Smooth muscle cell (in vitro differentiated cells): Measurements from ENCODE around the gene POLDIP3. TPM values are rescaled to one million over a fixed set of nuclear protein-coding genes. Genes with fewer than 3 reads are reported as not detected.
"Not testable (repeated sequence)": the region's sequence is repeated elsewhere in the genome, so short reads cannot be mapped to it uniquely, and the experiment has no call there.

ENCODE experiments used
- DNase-seq: peaks from one replicate; lab custom pipeline; 2025; ENCODE audit not compliant: unreplicated experiment; lab: John Stamatoyannopoulos, UW
- H2AFZ ChIP-seq: fragments of 200-600 bp; sonication (generic); 2 replicates; pipeline ENCODE4 v1.6.0; 2016; ENCODE audit warnings: antibody characterized with exemption, low read depth, mild to moderate bottlenecking
- H3F3A ChIP-seq: fragments of 200-600 bp; sonication (generic); 2 replicates; pipeline ENCODE4 v1.6.0; 2017; ENCODE audit warnings: antibody characterized with exemption, low read depth
- H3K27ac ChIP-seq: fragments of 200-600 bp; sonication (generic); 2 replicates; pipeline ENCODE4 v1.5.1; 2016; ENCODE audit warnings: low read depth, mild to moderate bottlenecking
- H3K27me3 ChIP-seq: fragments of 200-600 bp; sonication (generic); 2 replicates; pipeline ENCODE4 v1.6.1; 2016; ENCODE audit warnings: low read depth, mild to moderate bottlenecking
- H3K36me3 ChIP-seq: fragments of 200-600 bp; sonication (generic); 2 replicates; pipeline ENCODE4 v1.5.1; 2016; ENCODE audit warnings: low read depth
- H3K4me1 ChIP-seq: fragments of 200-600 bp; sonication (generic); 2 replicates; pipeline ENCODE4 v1.5.1; 2016; ENCODE audit warnings: low read depth
- H3K4me2 ChIP-seq: fragments of 200-600 bp; sonication (generic); 2 replicates; pipeline ENCODE4 v1.6.0; 2016; ENCODE audit warnings: mild to moderate bottlenecking
- H3K4me3 ChIP-seq: fragments of 200-600 bp; sonication (generic); 2 replicates; pipeline ENCODE4 v1.5.1; 2016; ENCODE audit warnings: mild to moderate bottlenecking
- H3K79me2 ChIP-seq: fragments of 200-600 bp; sonication (generic); 2 replicates; pipeline ENCODE4 v1.6.0; 2016; ENCODE audit warnings: low read depth, mild to moderate bottlenecking
- H3K9ac ChIP-seq: fragments of 200-600 bp; sonication (generic); 2 replicates; pipeline ENCODE4 v1.6.0; 2016; ENCODE audit warnings: low read depth
- H3K9me3 ChIP-seq: fragments of 200-600 bp; sonication (generic); replicated peaks from 2 replicates; pipeline ENCODE4 v1.5.1; 2016; ENCODE audit warnings: low read depth
- H4K20me1 ChIP-seq: fragments of 200-600 bp; sonication (generic); 2 replicates; pipeline ENCODE4 v1.6.0; 2016; ENCODE audit warnings: low read depth
- WGBS: methylation state at CpG from one replicate; pipeline ENCODE4 v1.1.7; 2016; ENCODE audit warnings: low lambda C conversion rate; 5-methylcytosine and 5-hydroxymethylcytosine counted together
- polyA plus RNA-seq: library from polyadenylated mRNA; unstranded; fragments of >200 nt; fragmentation: Nextera tagmentation; extraction: Ambion mirVana; gene quantifications from 2 replicates; pipeline ENCODE4 v1.2.1, GENCODE V29; 2016
- total RNA-seq: library from RNA; depleted of rRNA; stranded (reverse); fragments of >200 nt; gene quantifications from 2 replicates; pipeline ENCODE4 v1.2.3, GENCODE V29; 2014
- TF ChIP-seq, protein P1 (sequence below): fragments of 200-600 bp; sonication (generic); IDR thresholded peaks from 2 replicates; pipeline ENCODE4 v1.5.1; 2017; ENCODE audit warnings: borderline replicate concordance, mild to moderate bottlenecking, antibody characterized with exemption; ENCODE audit not compliant: insufficient read depth, poor library complexity, severe bottlenecking

Gene POLDIP3
- total and polyA plus RNA-seq, 2 experiments from 2014 or later, result 31.1 to 49.4 TPM

DNA sequence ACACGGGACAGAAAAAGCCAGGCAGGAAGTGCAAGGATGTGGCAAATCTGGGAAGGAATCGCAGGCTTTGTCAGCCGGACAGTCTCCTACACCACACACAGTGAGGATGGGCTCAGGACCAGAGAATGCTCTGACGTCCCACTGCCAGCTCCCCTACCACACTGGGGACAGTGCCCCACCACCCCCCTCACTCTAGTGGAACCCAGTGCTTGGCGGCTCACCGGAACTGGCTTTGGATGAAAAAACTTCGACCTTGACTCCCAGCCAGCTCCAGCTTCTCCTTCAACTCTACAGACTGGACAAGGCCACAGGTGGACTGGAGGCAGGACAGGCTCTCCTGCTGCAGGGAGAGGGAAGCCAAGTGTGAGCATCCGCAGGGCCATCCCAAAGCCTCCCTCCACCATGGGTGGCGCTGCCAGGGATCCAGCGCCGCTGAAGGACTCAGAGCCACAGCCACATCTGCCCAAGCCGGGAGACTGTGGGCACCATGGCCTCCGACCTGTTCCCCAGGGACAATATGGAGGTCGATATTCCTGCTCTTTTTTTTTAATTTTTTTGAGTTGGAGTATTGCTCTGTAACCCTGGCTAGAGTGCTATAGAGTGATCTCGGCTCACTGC, 37.0 kb downstream of the POLDIP3 start:
- 97% methylated on average over 15 of the region's 15 CpGs for WGBS

DNA sequence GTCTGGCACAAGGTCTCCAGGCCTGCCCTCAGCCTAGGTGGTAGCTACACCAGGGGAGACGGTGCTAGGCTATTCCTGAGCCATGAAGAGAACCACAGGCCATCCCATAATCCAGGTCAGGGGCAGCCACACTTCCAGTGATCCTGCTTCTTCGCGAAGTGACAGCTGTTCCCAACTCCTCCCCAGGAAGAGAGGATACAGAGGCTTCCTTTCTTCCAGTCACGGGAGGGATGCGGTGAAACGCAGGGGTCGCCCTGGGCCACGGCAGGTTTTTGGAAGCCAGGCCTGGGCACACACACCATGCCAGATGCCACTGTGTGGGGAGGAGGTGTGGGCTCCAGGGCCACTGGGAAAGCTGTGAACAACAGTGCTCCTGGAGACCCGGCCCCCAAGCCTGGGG, 37.5 kb downstream of the POLDIP3 start:
- not testable (repeated sequence) for H2AFZ ChIP-seq, H3K4me1 ChIP-seq, H3F3A ChIP-seq, H3K9me3 ChIP-seq, H4K20me1 ChIP-seq, H3K27ac ChIP-seq, DNase-seq, H3K27me3 ChIP-seq, H3K4me2 ChIP-seq, H3K79me2 ChIP-seq, H3K9ac ChIP-seq, H3K36me3 ChIP-seq, H3K4me3 ChIP-seq
- WGBS, result 98% methylated on average over 8 of the region's 9 CpGs

More for the DNA sequence above, 37.0 kb downstream of the POLDIP3 start:
- Histone ChIP-seq H3K9me3 (no peaks in the 10 kb centered on the region), H3K4me1 (no peaks in the 10 kb centered on the region), H3K27me3 (no peaks in the 10 kb centered on the region), H3F3A (peaks cover 5% of the 10 kb centered on the region), H2AFZ (no peak overlapping the region), H3K9ac (no peak overlapping the region), H3K79me2 (peaks cover 5% of the 10 kb centered on the region), H4K20me1 (no peaks in the 10 kb centered on the region), H3K4me2 (no peak overlapping the region), H3K4me3 (no peak overlapping the region), H3K36me3 (no peaks in the 10 kb centered on the region), H3K27ac (no peak overlapping the region)
- DNase-seq, result no peak
- TF ChIP-seq, protein P1, sequence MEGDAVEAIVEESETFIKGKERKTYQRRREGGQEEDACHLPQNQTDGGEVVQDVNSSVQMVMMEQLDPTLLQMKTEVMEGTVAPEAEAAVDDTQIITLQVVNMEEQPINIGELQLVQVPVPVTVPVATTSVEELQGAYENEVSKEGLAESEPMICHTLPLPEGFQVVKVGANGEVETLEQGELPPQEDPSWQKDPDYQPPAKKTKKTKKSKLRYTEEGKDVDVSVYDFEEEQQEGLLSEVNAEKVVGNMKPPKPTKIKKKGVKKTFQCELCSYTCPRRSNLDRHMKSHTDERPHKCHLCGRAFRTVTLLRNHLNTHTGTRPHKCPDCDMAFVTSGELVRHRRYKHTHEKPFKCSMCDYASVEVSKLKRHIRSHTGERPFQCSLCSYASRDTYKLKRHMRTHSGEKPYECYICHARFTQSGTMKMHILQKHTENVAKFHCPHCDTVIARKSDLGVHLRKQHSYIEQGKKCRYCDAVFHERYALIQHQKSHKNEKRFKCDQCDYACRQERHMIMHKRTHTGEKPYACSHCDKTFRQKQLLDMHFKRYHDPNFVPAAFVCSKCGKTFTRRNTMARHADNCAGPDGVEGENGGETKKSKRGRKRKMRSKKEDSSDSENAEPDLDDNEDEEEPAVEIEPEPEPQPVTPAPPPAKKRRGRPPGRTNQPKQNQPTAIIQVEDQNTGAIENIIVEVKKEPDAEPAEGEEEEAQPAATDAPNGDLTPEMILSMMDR, result no peak

DNA sequence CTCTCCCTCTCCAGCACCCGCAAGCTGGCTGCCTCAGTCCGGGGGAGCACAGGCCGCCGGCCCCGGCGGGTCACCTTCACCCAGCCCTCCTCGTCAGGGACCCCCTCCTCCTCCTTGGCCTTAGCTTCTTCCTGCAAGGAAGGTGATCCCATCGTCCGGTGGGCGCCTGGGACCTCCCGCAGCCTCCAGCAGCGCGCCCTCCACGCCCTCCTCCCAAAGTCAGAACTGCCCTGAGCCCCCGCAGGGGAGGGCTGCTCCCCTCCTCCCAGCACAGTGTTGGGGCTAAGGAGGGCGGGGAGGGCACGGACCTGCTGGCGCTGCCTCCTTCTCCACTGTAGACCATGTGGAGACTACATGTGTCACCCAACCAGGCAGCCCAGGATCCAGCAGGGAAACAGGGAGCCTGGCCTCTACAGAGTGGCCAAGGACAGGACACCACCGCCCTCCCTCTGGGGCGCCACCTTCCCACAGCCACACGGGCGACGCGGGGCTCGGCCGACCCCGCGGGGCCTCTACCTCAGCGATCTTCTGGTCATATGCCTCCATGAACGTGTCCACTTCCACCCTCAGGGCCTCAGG, 38.6 kb downstream of the POLDIP3 start:
- not testable (repeated sequence) for H3K27me3 ChIP-seq, H3K36me3 ChIP-seq, H3K9me3 ChIP-seq, H4K20me1 ChIP-seq, DNase-seq, H3K4me3 ChIP-seq, H3K4me2 ChIP-seq, H3K4me1 ChIP-seq, H2AFZ ChIP-seq, H3K79me2 ChIP-seq, H3F3A ChIP-seq, H3K27ac ChIP-seq, H3K9ac ChIP-seq
- 94% methylated on average over 24 of the region's 30 CpGs for WGBS

DNA sequence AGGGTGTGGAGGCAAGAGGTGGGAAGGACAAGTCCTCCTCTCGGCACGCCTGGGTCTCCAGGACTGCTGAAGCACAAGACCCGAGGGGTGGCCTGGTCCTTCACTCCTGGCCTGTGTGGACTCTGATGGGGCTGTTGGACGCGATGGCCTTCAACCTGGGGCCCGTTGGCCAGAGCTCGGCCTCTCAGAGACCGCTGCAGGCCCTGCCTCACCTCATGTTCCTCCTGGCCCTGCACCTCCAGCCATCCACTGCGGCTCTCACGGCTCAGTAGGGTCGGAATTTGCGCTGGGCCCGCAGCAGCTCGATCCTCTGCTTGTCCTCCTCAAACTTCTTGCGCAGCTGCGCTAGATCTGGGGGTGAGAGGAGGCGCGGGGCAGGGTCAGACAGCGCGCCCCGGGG, 40.2 kb downstream of the POLDIP3 start:
- H3K27ac ChIP-seq, H3K9ac ChIP-seq, H3K4me1 ChIP-seq, H3K9me3 ChIP-seq, H3K79me2 ChIP-seq, H3K4me2 ChIP-seq, H3F3A ChIP-seq, DNase-seq, H4K20me1 ChIP-seq, H3K4me3 ChIP-seq, H3K36me3 ChIP-seq, H2AFZ ChIP-seq, H3K27me3 ChIP-seq: not testable (repeated sequence)
- WGBS, result 95% methylated on average over 19 of the region's 21 CpGs

DNA sequence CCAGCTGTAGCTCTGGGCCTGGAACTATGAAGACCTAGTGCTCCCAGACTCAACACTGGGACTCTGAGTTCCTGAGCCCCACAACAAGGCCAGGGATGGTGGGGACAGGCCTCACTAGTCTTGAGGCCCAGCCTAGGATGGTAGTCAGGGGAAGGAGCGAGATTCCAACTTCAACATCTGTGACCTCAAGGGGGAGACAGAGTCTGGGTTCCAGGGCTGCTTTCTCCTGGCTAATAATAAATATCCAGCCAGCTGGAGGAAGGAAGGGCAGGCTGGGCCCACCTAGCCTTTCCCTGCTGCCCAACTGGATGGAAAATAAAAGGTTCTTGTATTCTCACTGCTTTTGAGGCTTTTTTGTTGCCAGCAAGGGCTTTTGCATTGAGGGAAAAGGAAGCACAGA, 40.6 kb downstream of the POLDIP3 start:
- 83% methylated on average over 1 of the region's 1 CpG for WGBS

DNA sequence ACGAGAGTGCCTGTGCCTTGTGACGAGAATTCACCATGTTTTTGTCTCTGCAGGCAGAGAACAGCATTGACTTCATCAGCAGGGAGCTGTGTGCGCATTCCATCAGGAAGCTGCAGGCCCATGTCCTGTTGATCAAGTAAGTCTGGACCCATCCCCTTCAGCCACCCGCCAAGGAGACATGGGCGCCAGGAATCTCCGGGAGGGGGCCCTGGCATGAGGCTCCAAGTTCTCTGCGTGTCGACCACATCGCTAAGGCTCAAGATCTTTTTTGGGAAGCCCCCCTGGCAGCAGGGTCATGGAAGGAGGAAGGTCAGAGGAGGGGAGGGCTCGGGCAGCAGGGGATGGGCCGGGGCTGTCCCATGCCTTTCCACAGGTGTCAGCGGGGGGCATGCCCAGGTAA, 43.6 kb downstream of the POLDIP3 start:
- not testable (repeated sequence) for H3K9ac ChIP-seq, H3K27ac ChIP-seq, H3K4me1 ChIP-seq, H3K27me3 ChIP-seq, H3K36me3 ChIP-seq, DNase-seq, H3K79me2 ChIP-seq, H3K4me2 ChIP-seq, H3F3A ChIP-seq, H2AFZ ChIP-seq, H3K4me3 ChIP-seq, H4K20me1 ChIP-seq, H3K9me3 ChIP-seq
- WGBS, result 89% methylated on average over 12 of the region's 12 CpGs

More for the DNA sequence above, 40.6 kb downstream of the POLDIP3 start:
- H3F3A ChIP-seq, H3K9me3 ChIP-seq, H4K20me1 ChIP-seq, H3K79me2 ChIP-seq, H2AFZ ChIP-seq, H3K27ac ChIP-seq, H3K4me3 ChIP-seq, H3K9ac ChIP-seq, H3K36me3 ChIP-seq, H3K4me1 ChIP-seq, H3K4me2 ChIP-seq, H3K27me3 ChIP-seq, DNase-seq: not testable (repeated sequence)

DNA sequence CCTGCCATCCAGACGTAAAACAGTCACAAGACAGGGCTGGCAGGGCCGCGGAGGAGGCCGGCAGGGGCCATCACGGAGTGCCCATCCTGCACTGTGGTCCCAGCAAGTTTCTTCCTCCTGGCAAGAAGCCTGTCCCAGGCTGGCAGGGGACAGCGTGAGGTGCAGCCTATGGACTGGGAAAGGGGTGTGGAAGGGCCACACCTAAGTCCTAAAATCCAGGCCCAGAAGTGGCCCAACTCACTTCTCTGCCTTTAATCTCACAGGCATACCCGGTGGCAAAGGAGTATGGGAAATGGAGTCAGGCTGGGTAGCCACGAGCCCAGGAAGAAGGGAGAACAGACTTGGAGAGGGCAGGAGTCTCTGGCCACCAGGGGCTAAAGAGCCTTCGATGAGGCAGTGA, 44.1 kb downstream of the POLDIP3 start:
- not testable (repeated sequence) for H3K9ac ChIP-seq, H3K36me3 ChIP-seq, H3K4me3 ChIP-seq, H3K79me2 ChIP-seq, H3K4me1 ChIP-seq, H3F3A ChIP-seq, H3K4me2 ChIP-seq, H3K9me3 ChIP-seq, H2AFZ ChIP-seq, H3K27me3 ChIP-seq, H4K20me1 ChIP-seq, DNase-seq, H3K27ac ChIP-seq
- 85% methylated on average over 9 of the region's 9 CpGs for WGBS

DNA sequence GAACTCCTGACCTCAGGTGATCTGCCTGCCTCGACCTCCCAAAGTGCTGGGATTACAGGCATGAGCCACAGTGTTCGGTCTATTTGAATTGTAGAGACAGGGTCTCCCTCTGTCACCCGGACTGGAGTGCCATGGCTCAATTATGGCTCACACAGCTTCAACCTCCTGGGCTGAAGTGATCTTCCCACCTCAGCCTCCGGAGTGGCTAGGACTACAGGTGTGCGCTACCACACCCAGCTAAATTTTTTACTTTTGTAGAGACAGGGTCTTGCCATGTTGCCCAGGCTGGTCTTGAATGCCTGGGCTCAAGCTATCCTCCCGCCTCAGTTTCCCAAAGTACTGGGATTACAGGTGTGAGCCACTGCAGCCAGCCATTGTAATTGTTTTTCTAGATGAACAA, 46.7 kb downstream of the POLDIP3 start:
- not testable (repeated sequence) for H3K4me3 ChIP-seq, H4K20me1 ChIP-seq, H3K9ac ChIP-seq, H3K79me2 ChIP-seq, H3K27me3 ChIP-seq, H2AFZ ChIP-seq, H3K4me1 ChIP-seq, H3K36me3 ChIP-seq, DNase-seq, H3F3A ChIP-seq, H3K27ac ChIP-seq, H3K9me3 ChIP-seq, H3K4me2 ChIP-seq
- 76% methylated on average over 6 of the region's 6 CpGs for WGBS
